IMR-90 (cell line): ENCODE results near the gene KMT2C. TPM values are rescaled to one million over a fixed set of nuclear protein-coding genes. Genes with fewer than 3 reads are reported as not detected.
"Not testable (repeated sequence)": the region's sequence is repeated elsewhere in the genome, so short reads cannot be mapped to it uniquely, and the experiment has no call there.

Source experiments
- ATAC-seq: fragments of 200-7000 bp; cut with Tn5 transposase; 2 replicates; pipeline ENCODE4 v1.9.1; 2020; ENCODE audit warnings: low read depth, mild to moderate bottlenecking, moderate library complexity
- BruUV-seq: library from RNA; stranded (reverse); fragments of 400-500 nt; replicated peaks from 2 replicates; lab custom pipeline; 2021; lab: Mats Ljungman, UMichigan
- CTCF ChIA-PET: fragments of 300-600 bp; formaldehyde crosslinking; extraction: SDS; loops from one replicate; lab custom pipeline; 2021; ENCODE audit warnings: antibody characterized with exemption; lab: Yijun Ruan, JAX
- POLR2A ChIA-PET: fragments of 300-600 bp; sonication (Branson Sonifier 250); formaldehyde crosslinking; loops from one replicate; lab custom pipeline; 2022; ENCODE audit warnings: antibody characterized with exemption; ENCODE audit not compliant: unreplicated experiment; lab: Charles Lee
- DNase-seq: peaks from one replicate; pipeline ENCODE4 v3.0.0; 2013
- H2AFZ ChIP-seq: replicated peaks from 2 replicates; pipeline ENCODE3; 2013; ENCODE audit warnings: low read length, mild to moderate bottlenecking; ENCODE audit not compliant: poor library complexity
- H2AK5ac ChIP-seq: 2 replicates; pipeline ENCODE4 v1.6.1; 2013; ENCODE audit warnings: low read depth, low read length, inconsistent platforms
- H2AK9ac ChIP-seq: replicated peaks from 2 replicates; pipeline ENCODE3; 2013; ENCODE audit warnings: mild to moderate bottlenecking, low read depth, low read length, moderate library complexity; ENCODE audit not compliant: poor library complexity
- H2BK120ac ChIP-seq: 2 replicates; pipeline ENCODE4 v1.6.1; 2013; ENCODE audit warnings: low read depth, low read length, inconsistent platforms
- H2BK15ac ChIP-seq: 3 replicates; pipeline ENCODE4 v1.6.1; 2013; ENCODE audit warnings: low read depth, low read length, inconsistent platforms
- H2BK20ac ChIP-seq: 2 replicates; pipeline ENCODE4 v1.6.1; 2013; ENCODE audit warnings: low read depth, mild to moderate bottlenecking, inconsistent platforms, low read length, moderate library complexity
- H2BK5ac ChIP-seq: 2 replicates; pipeline ENCODE4 v1.6.1; 2013; ENCODE audit warnings: mild to moderate bottlenecking, low read depth, low read length, inconsistent platforms; ENCODE audit not compliant: poor library complexity, severe bottlenecking
- H3K14ac ChIP-seq: replicated peaks from 2 replicates; pipeline ENCODE4 v1.6.1; 2013; ENCODE audit warnings: low read depth, low read length, inconsistent platforms
- H3K18ac ChIP-seq: 2 replicates; pipeline ENCODE4 v1.6.1; 2013; ENCODE audit warnings: low read depth, low read length, control low read depth
- H3K23ac ChIP-seq: 2 replicates; pipeline ENCODE4 v1.6.1; 2013; ENCODE audit warnings: low read depth, low read length, inconsistent platforms
- H3K27ac ChIP-seq: 2 replicates; pipeline ENCODE4 v1.5.1; 2013; ENCODE audit warnings: mild to moderate bottlenecking, control low read depth, low read length; ENCODE audit not compliant: insufficient read depth
- H3K27me3 ChIP-seq: 2 replicates; pipeline ENCODE4 v1.6.1; 2013; ENCODE audit warnings: low read length; ENCODE audit not compliant: control insufficient read depth, insufficient read depth
- H3K36me3 ChIP-seq: 2 replicates; pipeline ENCODE4 v1.6.1; 2013; ENCODE audit warnings: low read length, mixed read lengths; ENCODE audit not compliant: control insufficient read depth, insufficient read depth
- H3K4ac ChIP-seq: 2 replicates; pipeline ENCODE4 v1.6.1; 2013; ENCODE audit warnings: low read depth, low read length, inconsistent platforms
- H3K4me1 ChIP-seq: 2 replicates; pipeline ENCODE4 v1.6.1; 2013; ENCODE audit warnings: low read length, mixed read lengths; ENCODE audit not compliant: control insufficient read depth, insufficient read depth
- H3K4me2 ChIP-seq: 2 replicates; pipeline ENCODE4 v1.6.1; 2013; ENCODE audit warnings: low read depth, mild to moderate bottlenecking, control low read depth, low read length, moderate library complexity
- H3K4me3 ChIP-seq: 2 replicates; pipeline ENCODE4 v1.5.1; 2013; ENCODE audit warnings: low read depth, mild to moderate bottlenecking, control low read depth, low read length, moderate library complexity; ENCODE audit not compliant: insufficient read depth
- H3K56ac ChIP-seq: 2 replicates; pipeline ENCODE4 v1.6.1; 2013; ENCODE audit warnings: low read length, inconsistent platforms; ENCODE audit not compliant: insufficient read depth; ENCODE audit errors: extremely low read depth
- H3K79me1 ChIP-seq, 2 experiments: 2 replicates each; pipeline ENCODE4 v1.6.1; 2013; ENCODE audit warnings: low read length in 2 of 2, inconsistent platforms in 1 of 2, low read depth in 1 of 2
- H3K9ac ChIP-seq: 2 replicates; pipeline ENCODE4 v1.6.1; 2013; ENCODE audit warnings: low read depth, low read length, control low read depth
- H3K9me1 ChIP-seq: 2 replicates; pipeline ENCODE4 v1.6.1; 2013; ENCODE audit warnings: low read length, inconsistent platforms; ENCODE audit not compliant: insufficient read depth
- H3K9me3 ChIP-seq: 2 replicates; pipeline ENCODE4 v1.6.1; 2013; ENCODE audit warnings: low read length; ENCODE audit not compliant: control insufficient read depth, insufficient read depth
- H4K20me1 ChIP-seq: 2 replicates; pipeline ENCODE4 v1.6.1; 2013; ENCODE audit warnings: low read length, inconsistent platforms; ENCODE audit not compliant: insufficient read depth
- H4K5ac ChIP-seq: 2 replicates; pipeline ENCODE4 v1.6.1; 2013; ENCODE audit warnings: mild to moderate bottlenecking, low read depth, low read length, control low read depth
- H4K8ac ChIP-seq, 2 experiments: 2 replicates each; pipeline ENCODE4 v1.6.1; 2013; ENCODE audit warnings: low read depth in 2 of 2, low read length in 2 of 2, control low read depth in 1 of 2, inconsistent platforms in 1 of 2
- H4K91ac ChIP-seq: 2 replicates; pipeline ENCODE4 v1.6.1; 2013; ENCODE audit warnings: low read depth, low read length, inconsistent platforms; ENCODE audit not compliant: insufficient read depth
- WGBS, 2 experiments: methylation state at CpG; one replicate each; pipeline versions ENCODE4 v1.1.5 to v1.1.7; 2013; ENCODE audit warnings: missing lambda C conversion rate in 2 of 2; ENCODE audit not compliant: insufficient read length in 1 of 2; ENCODE audit errors: extremely low coverage in 2 of 2; 5-methylcytosine and 5-hydroxymethylcytosine counted together
- dilution Hi-C: fragments of 300-500 bp; cut with HindIII; formaldehyde crosslinking; loops from one replicate; pipeline ENCODE4 v1.14.3; 2018; ENCODE audit warnings: low sequenced_read_pairs; ENCODE audit not compliant: unreplicated experiment
- in situ Hi-C: fragments of 300-500 bp; cut with MboI; formaldehyde crosslinking; loops from 3 replicates; pipeline ENCODE4 v1.14.3; 2019; ENCODE audit warnings: low sequenced_read_pairs, inconsistent platforms, mixed read lengths
- intact Hi-C: fragments of 100-400 bp; cut with micrococcal nuclease; formaldehyde crosslinking; loops from 2 replicates; pipeline ENCODE4 v1.10.0; 2022
- polyA plus RNA-seq, 3 experiments: library from polyadenylated mRNA; depleted of rRNA; stranded (reverse); fragments of >200 nt; gene quantifications; 2 replicates each; pipeline ENCODE4 v1.2.3, GENCODE V29; 2012; ENCODE audit warnings: low replicate concordance in 1 of 3
- total RNA-seq: library from RNA; depleted of rRNA; stranded (reverse); fragments of >200 nt; gene quantifications from 2 replicates; pipeline ENCODE4 v1.2.3, GENCODE V29; 2012

KMT2C gene
- total and polyA plus RNA-seq, 2 of the 4 experiments (the other 2 are of a cell fraction), result 8.0 to 23.3 TPM

GRCh38 chr7:152286219-152286618, 149.6 kb downstream of the KMT2C start:
- BruUV-seq, H3K14ac ChIP-seq, DNase-seq, H3K27ac ChIP-seq, H2BK15ac ChIP-seq, H3K4me3 ChIP-seq, H4K5ac ChIP-seq, H2AK5ac ChIP-seq, in situ Hi-C loops, H3K79me1 ChIP-seq, intact Hi-C loops, H2BK120ac ChIP-seq, H3K4me2 ChIP-seq, H3K27me3 ChIP-seq, H2AFZ ChIP-seq, POLR2A ChIA-PET, H3K23ac ChIP-seq, H3K18ac ChIP-seq, H2BK20ac ChIP-seq, H4K8ac ChIP-seq, H2AK9ac ChIP-seq, H4K91ac ChIP-seq, dilution Hi-C loops, H3K56ac ChIP-seq, H3K36me3 ChIP-seq, H2BK5ac ChIP-seq, H3K9me3 ChIP-seq, H3K4ac ChIP-seq, H3K9me1 ChIP-seq, H3K4me1 ChIP-seq, H4K20me1 ChIP-seq, H3K9ac ChIP-seq, CTCF ChIA-PET, ATAC-seq: not testable (repeated sequence)

- dilution Hi-C loops, H4K8ac ChIP-seq, H3K4me2 ChIP-seq, H4K91ac ChIP-seq, H2BK5ac ChIP-seq, CTCF ChIA-PET, H3K27me3 ChIP-seq, H3K9ac ChIP-seq, H3K56ac ChIP-seq, H3K9me1 ChIP-seq, H4K5ac ChIP-seq, H3K79me1 ChIP-seq, H3K4ac ChIP-seq, H3K9me3 ChIP-seq, in situ Hi-C loops, H2BK120ac ChIP-seq, intact Hi-C loops, H3K23ac ChIP-seq, H4K20me1 ChIP-seq, BruUV-seq, DNase-seq, H2BK20ac ChIP-seq, H3K36me3 ChIP-seq, H3K4me1 ChIP-seq, H3K18ac ChIP-seq, H2AK9ac ChIP-seq, POLR2A ChIA-PET, H3K14ac ChIP-seq, H3K4me3 ChIP-seq, ATAC-seq, H2AK5ac ChIP-seq, H2AFZ ChIP-seq, H3K27ac ChIP-seq, H2BK15ac ChIP-seq: not testable (repeated sequence)
- no CpG with 5 or more reads among the region's 3 CpGs for WGBS, 2 experiments
Observed at GRCh38 chr7:152284998-152285397, 150.8 kb downstream of the KMT2C start.
